ENCODE data around the gene SYNPO2. TPM values are rescaled to one million over a fixed set of nuclear protein-coding genes. Genes with fewer than 3 reads are reported as not detected.

Gene SYNPO2
- total and polyA plus RNA-seq, 2 of the 8 experiments (the other 6 are each of a cell fraction or from before 2014, with no cell fraction given), result 0.50 to 4.2 TPM

DNA sequence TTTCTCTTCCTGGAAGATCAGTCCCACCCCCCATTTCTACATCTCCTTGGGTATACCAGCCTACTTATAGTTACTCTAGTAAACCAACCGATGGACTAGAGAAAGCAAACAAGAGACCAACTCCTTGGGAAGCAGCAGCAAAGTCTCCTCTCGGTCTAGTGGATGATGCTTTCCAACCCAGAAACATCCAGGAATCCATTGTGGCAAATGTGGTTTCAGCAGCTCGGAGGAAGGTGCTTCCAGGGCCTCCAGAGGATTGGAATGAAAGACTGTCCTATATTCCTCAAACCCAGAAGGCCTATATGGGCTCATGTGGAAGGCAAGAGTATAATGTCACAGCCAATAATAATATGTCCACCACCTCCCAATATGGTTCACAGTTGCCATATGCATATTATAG lies 168.8 kb downstream of the SYNPO2 start:
- no peak overlapping the region for H3K18ac ChIP-seq (ENCODE audit: extremely low read depth, low read length)
- ChIA-PET POLR2A (ENCODE audit: partially characterized antibody) (no interaction called here), CTCF (ENCODE audit: partially characterized antibody) (interaction anchor here (0.9 to 1.3 kb wide), 3 partner anchors 10 to 132 kb away, joined by 3 read pairs; no protein-coding TSS in a partner anchor)
- H2BK12ac ChIP-seq (ENCODE audit: low read depth, low read length), result no peak overlapping the region
- H4K91ac ChIP-seq (replicated peaks; ENCODE audit: insufficient read length, low read length), result no peak overlapping the region
- no peak overlapping the region for H3K4ac ChIP-seq (replicated peaks; ENCODE audit: insufficient read length, low read depth, low read length)
- H3K9ac ChIP-seq (replicated peaks in 1 of 4; ENCODE audit: extremely low read depth in 1 of 4, low read depth in 3 of 4, low read length in 3 of 4), result no peak overlapping the region
- H3K14ac ChIP-seq (ENCODE audit: insufficient read length), result no peak overlapping the region
- H4K5ac ChIP-seq (ENCODE audit: insufficient read length, low read depth, low read length), result no peak overlapping the region
- no peaks in the 10 kb centered on the region for H4K20me1 ChIP-seq (replicated peaks in 1 of 2; ENCODE audit: control insufficient read depth in 1 of 2, insufficient read depth in 2 of 2, low read length in 2 of 2)
- no peaks in the 10 kb centered on the region for H3K27me3 ChIP-seq (replicated peaks in 1 of 4; ENCODE audit: control insufficient read depth in 3 of 4, extremely low read depth in 1 of 4, insufficient read depth in 3 of 4, low read length in 3 of 4)
- H4K8ac ChIP-seq (ENCODE audit: extremely low read depth, insufficient read depth, low read length), result no peak overlapping the region
- no peak overlapping the region for H3K4me2 ChIP-seq (ENCODE audit: insufficient read depth in 1 of 2, low read depth in 2 of 2, low read length in 2 of 2)
- H3K23ac ChIP-seq (ENCODE audit: insufficient read length), result no peak overlapping the region
- no peak overlapping the region for H2BK120ac ChIP-seq (replicated peaks; ENCODE audit: low read depth, low read length)
- no peaks in the 10 kb centered on the region for H3K4me1 ChIP-seq (replicated peaks in 1 of 4; ENCODE audit: control insufficient read depth in 3 of 4, insufficient read depth in 4 of 4, low read length in 3 of 4)
- H3K79me2 ChIP-seq (ENCODE audit: control insufficient read depth in 1 of 2, insufficient read depth in 2 of 2, low read length in 2 of 2), result no peaks in the 10 kb centered on the region
- no peaks in the 10 kb centered on the region for H3K36me3 ChIP-seq (ENCODE audit: control insufficient read depth in 2 of 4, insufficient read depth in 4 of 4, low read length in 3 of 4)
- no peak for FAIRE-seq
- no peaks in the 10 kb centered on the region for H3K9me3 ChIP-seq (ENCODE audit: insufficient read depth in 2 of 2, low read depth in 1 of 2, low read length in 1 of 2)
- no peak overlapping the region for H3K4me3 ChIP-seq (ENCODE audit: extremely low read depth in 1 of 4, insufficient read depth in 2 of 4, low read depth in 3 of 4, low read length in 4 of 4)
- no peaks in the 10 kb centered on the region for H3K79me1 ChIP-seq (ENCODE audit: low read depth, low read length)
- no peaks in the 10 kb centered on the region for H3K23me2 ChIP-seq (ENCODE audit: low read depth, low read length)
- TF ChIP-seq HDAC2 (IDR thresholded peaks at IDR 0.05; ENCODE audit: borderline replicate concordance in 1 of 2, low read depth in 2 of 2, low read length in 2 of 2) (no peak), SRF (IDR thresholded peaks at IDR 0.05; ENCODE audit: low read depth, low read length) (no peak), FOSL1 (IDR thresholded peaks at IDR 0.05; ENCODE audit: insufficient read depth, low read depth, low read length) (no peak), SIX5 (IDR thresholded peaks at IDR 0.05; ENCODE audit: low read depth, low read length) (no peak), NRF1 (IDR thresholded peaks at IDR 0.05; ENCODE audit: low read depth, low read length) (no peak), CHD1 (IDR thresholded peaks at IDR 0.05; ENCODE audit: low read depth, low read length) (no peak), RBBP5 (IDR thresholded peaks at IDR 0.05; ENCODE audit: borderline replicate concordance, low read depth, low read length) (no peak), JUND (IDR thresholded peaks at IDR 0.05; ENCODE audit: low read length) (no peak), CREB1 (IDR thresholded peaks at IDR 0.05) (no peak), HDAC6 (IDR thresholded peaks at IDR 0.05; ENCODE audit: low read depth, low read length) (no peak)
- 93% methylated on average over 3 of the region's 3 CpGs; no CpG with 5 or more reads in 1 of the 2 experiments for WGBS, 2 experiments (ENCODE audit: extremely low coverage in 1 of 2, insufficient coverage in 1 of 2, insufficient read length in 1 of 2, insufficient replicate concordance in 2 of 2, low coverage in 1 of 2, low lambda C conversion rate in 2 of 2, missing lambda C conversion rate in 1 of 2)
- no peak overlapping the region for H2AFZ ChIP-seq (ENCODE audit: low read length)
- H2BK15ac ChIP-seq (ENCODE audit: low read length), result no peak overlapping the region
- no peak for DNase-seq (ENCODE audit: low read depth in 1 of 2, low spot score in 2 of 2)
- no peak overlapping the region for H2BK5ac ChIP-seq (ENCODE audit: low read depth, low read length)
- H2AK5ac ChIP-seq (ENCODE audit: low read depth, low read length), result no peak overlapping the region
- H3K56ac ChIP-seq (replicated peaks; ENCODE audit: insufficient read length, low read depth, low read length), result no peak overlapping the region
- no peak overlapping the region for H2BK20ac ChIP-seq (ENCODE audit: low read length)
- H3K27ac ChIP-seq (ENCODE audit: low read depth, low read length), result no peak overlapping the region

All from H1 (cell line).